Right lobe of liver (tissue), 6 donors: ENCODE data around the gene LGALS9. TPM values are rescaled to one million over a fixed set of nuclear protein-coding genes. Genes with fewer than 3 reads are reported as not detected.

Experiments used
- ATAC-seq, 4 donors: fragments of 200-7000 bp; cut with Tn5 transposase; one replicate each; pipeline ENCODE4 v1.9.1; 2020; ENCODE audit warnings: mild to moderate bottlenecking in 4 of 4, moderate library complexity in 4 of 4
- DNase-seq, 3 donors: peaks; one replicate each; pipeline ENCODE4 v3.0.0-alpha.2; 2020
- H3K27ac ChIP-seq, 3 donors: fragments of 200-600 bp; one replicate each; pipeline ENCODE4 v1.8.0; 2022
- H3K27me3 ChIP-seq, 2 donors: fragments of 200-600 bp; one replicate each; pipeline ENCODE4 v1.8.0; 2022
- H3K36me3 ChIP-seq, 4 donors: fragments of 200-600 bp; sonication (generic) in 1 of 4; one replicate each; pipeline versions ENCODE4 v1.5.1 to v1.8.0; 2017 to 2022; ENCODE audit warnings: control low read depth in 1 of 4
- H3K4me1 ChIP-seq, 4 donors: fragments of 200-600 bp; sonication (generic) in 1 of 4; one replicate each; pipeline versions ENCODE4 v1.5.1 to v1.8.0; 2017 to 2022; ENCODE audit warnings: control low read depth in 1 of 4
- H3K4me3 ChIP-seq, 3 donors: fragments of 200-600 bp; one replicate each; pipeline ENCODE4 v1.8.0; 2022
- H3K9me3 ChIP-seq, 4 donors: fragments of 200-600 bp; sonication (generic) in 1 of 4; one replicate each; pipeline versions ENCODE4 v1.5.1 to v1.8.0; 2017 to 2022; ENCODE audit warnings: control low read depth in 1 of 4
- POLR2A ChIP-seq: fragments of 450-650 bp; IDR thresholded peaks from one replicate; pipeline ENCODE4 v1.6.1; 2017; ENCODE audit warnings: antibody characterized with exemption, mild to moderate bottlenecking
- WGBS: methylation state at CpG from one replicate; pipeline ENCODE4 v1.1.6; 2018; ENCODE audit warnings: low coverage, low lambda C conversion rate; ENCODE audit not compliant: insufficient coverage; ENCODE audit errors: missing lambda C conversion rate; 5-methylcytosine and 5-hydroxymethylcytosine counted together
- intact Hi-C, 2 donors: fragments of 100-400 bp; cut with DNase I; formaldehyde crosslinking; loops; one replicate each; pipeline versions ENCODE4 v1.11.2 to v1.14.1; 2022
- total RNA-seq, 6 experiments: library from RNA; depleted of rRNA in 2 of 6; stranded (reverse); fragments of >200 nt in 2 of 6; fragmentation: NEBNext Ultra II Directional in 3 of 6; extraction: Animal tissue kit (Norgen Biotek cat#: 25700) in 3 of 6; gene quantifications; one replicate each; pipeline versions ENCODE4 v1.1.0 to v1.2.4, GENCODE V29; 2016 to 2023
- TF ChIP-seq, protein P1 (sequence below), 4 donors: fragments of 200-600 bp in 3 of 4; fragments of 450-650 bp in 1 of 4; IDR thresholded peaks; one replicate each; pipeline versions ENCODE4 v1.5.1 to v1.8.0; 2016 to 2022; ENCODE audit warnings: antibody characterized with exemption in 4 of 4, mild to moderate bottlenecking in 2 of 4
- donor health status: DM: no; HTN: yes; CAD: no.
- donor health status: DM: no; HTN: no; CAD: no.
- donor health status: DM: no; HTN: no; CAD: no.
- donor health status: DM: no; HTN: yes; CAD: no.
- donor health status: DM: no; HTN: yes; CAD: no.

LGALS9 gene
- total RNA-seq, 6 experiments from 2014 or later = 9.1 to 37.9 (median 12.4) TPM

DNA sequence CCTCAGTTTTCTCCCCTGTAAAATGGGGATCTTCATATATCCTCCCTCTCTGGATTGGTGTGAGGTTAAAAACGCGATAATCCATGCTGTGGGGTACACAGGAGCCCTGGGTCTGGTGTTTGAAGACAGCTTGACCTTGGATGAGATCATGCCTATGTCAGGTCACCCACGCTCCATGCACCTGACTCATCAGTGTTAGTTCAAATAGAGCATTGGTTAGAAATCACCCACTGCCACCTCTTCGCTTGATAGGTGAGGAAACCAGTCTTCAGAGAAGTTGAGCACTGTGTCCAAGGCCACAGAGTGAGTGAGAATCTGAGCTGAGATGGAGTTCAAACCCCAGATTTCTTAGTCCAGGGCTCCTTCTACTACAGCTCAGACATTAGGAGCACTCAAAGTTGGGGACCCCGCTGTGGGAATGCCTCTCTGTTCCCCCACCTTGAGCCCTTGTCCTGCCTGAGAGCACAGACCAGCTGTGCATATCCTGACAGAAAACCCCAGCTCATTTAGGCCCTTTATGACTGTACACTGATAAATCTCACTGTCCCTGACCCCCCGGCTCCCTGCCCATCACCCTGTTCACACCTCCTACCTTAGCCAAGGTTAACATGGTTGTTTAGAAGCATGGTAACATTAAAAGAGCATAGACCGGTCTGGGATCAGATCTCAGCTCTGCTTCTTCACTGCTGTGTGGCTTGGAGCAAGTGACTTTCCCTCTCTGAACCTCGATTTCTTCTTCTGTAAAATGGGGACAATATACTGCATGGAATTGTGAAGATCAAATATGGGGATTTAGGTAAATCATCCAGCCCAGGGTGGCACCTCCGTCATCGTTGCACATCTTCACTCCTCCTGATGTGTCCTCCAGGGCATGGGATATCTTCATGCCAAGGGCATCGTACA lies 22.4 kb upstream of the LGALS9 start:
- 87% methylated on average over 6 of the region's 11 CpGs for WGBS
- Histone ChIP-seq H3K27me3 (no peaks in the 10 kb centered on the region), H3K9me3 (no peaks in the 10 kb centered on the region), H3K36me3 (peaks cover 0 to 18% (median 1%) of the 10 kb centered on the region in 4 donors), H3K4me3 (no peak overlapping the region), H3K4me1 (no peaks in the 10 kb centered on the region), H3K27ac (no peak overlapping the region)
- DNase-seq (peak in 1 of 3 donors; percentile 9), ATAC-seq (peak in 1 of 4 donors; percentile 23)
- TF ChIP-seq POLR2A = no peak
- TF ChIP-seq, protein P1, sequence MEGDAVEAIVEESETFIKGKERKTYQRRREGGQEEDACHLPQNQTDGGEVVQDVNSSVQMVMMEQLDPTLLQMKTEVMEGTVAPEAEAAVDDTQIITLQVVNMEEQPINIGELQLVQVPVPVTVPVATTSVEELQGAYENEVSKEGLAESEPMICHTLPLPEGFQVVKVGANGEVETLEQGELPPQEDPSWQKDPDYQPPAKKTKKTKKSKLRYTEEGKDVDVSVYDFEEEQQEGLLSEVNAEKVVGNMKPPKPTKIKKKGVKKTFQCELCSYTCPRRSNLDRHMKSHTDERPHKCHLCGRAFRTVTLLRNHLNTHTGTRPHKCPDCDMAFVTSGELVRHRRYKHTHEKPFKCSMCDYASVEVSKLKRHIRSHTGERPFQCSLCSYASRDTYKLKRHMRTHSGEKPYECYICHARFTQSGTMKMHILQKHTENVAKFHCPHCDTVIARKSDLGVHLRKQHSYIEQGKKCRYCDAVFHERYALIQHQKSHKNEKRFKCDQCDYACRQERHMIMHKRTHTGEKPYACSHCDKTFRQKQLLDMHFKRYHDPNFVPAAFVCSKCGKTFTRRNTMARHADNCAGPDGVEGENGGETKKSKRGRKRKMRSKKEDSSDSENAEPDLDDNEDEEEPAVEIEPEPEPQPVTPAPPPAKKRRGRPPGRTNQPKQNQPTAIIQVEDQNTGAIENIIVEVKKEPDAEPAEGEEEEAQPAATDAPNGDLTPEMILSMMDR (IDR thresholded peaks at IDR 0.05) = no peak
- intact Hi-C loops = loop anchor here (5.0 to 10.0 kb wide), 2 partner anchors 144 to 254 kb away; no protein-coding TSS in a partner anchor

DNA sequence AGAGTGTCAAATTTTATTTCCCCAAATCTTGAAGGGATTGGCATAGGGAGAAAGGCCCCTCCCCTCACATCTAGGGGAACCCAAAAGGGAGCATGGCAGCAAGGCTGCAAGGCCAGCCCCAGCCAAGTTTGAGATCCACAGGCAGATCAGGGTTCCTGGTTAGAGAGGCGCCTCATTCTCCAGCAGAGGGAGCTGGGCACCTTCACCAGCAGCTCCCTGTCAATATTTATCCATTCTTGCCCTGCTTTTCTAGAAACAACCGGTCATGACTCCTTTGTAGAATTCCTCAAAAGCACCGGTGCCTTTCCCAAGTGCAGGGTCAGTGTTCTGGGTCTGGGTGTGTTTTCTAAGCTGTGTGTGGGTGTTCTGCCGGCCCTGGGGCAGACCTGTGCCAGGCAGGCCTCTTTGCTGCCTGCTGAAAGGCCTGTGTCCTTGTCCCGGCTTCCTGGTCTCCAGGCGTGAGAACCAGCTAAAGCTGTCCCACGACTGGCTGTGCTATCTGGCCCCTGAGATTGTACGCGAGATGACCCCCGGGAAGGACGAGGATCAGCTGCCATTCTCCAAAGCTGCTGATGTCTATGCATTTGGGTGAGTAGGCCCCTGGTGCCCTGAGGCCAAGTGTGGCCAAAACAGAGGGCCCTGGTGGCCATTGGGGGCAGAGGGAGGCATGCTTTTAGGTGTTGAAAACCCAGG lies 21.2 kb upstream of the LGALS9 start:
- peak; percentile 59 to 72 (median 68) for DNase-seq
- Histone ChIP-seq H3K36me3 (peaks cover 0 to 18% (median 1%) of the 10 kb centered on the region in 4 donors), H3K27ac (no peak overlapping the region), H3K27me3 (no peaks in the 10 kb centered on the region), H3K4me1 (no peaks in the 10 kb centered on the region), H3K9me3 (no peaks in the 10 kb centered on the region), H3K4me3 (no peak overlapping the region)
- peak; percentile 67 to 98 (median 92) for ATAC-seq
- TF ChIP-seq, protein P1 (IDR thresholded peaks at IDR 0.05) = peak; percentile 68 to 84 (median 70)
- TF ChIP-seq POLR2A = no peak
- intact Hi-C loops = loop anchor here (5.0 to 10.0 kb wide), 2 partner anchors 143 to 255 kb away; no protein-coding TSS in a partner anchor
- 7% methylated on average over 3 of the region's 11 CpGs for WGBS

GRCh38 chr17:27610304-27610677 lies 20.7 kb upstream of the LGALS9 start:
- WGBS = 86% methylated on average over 2 of the region's 4 CpGs
- peaks cover 0 to 15% (median 1%) of the 10 kb centered on the region in 4 donors for H3K36me3 ChIP-seq
- no peak for ATAC-seq
- H3K4me1 ChIP-seq = no peaks in the 10 kb centered on the region
- peak in 1 of 3 donors; percentile 7 for DNase-seq
- no peak overlapping the region for H3K4me3 ChIP-seq
- H3K27me3 ChIP-seq = no peaks in the 10 kb centered on the region
- intact Hi-C loops = no loop called here
- TF ChIP-seq, protein P1 (IDR thresholded peaks at IDR 0.05) = no peak
- TF ChIP-seq POLR2A = no peak
- no peaks in the 10 kb centered on the region for H3K9me3 ChIP-seq
- H3K27ac ChIP-seq = no peak overlapping the region

GRCh38 chr17:27612160-27612770 lies 18.7 kb upstream of the LGALS9 start:
- peaks cover 0 to 5% (median 1%) of the 10 kb centered on the region in 4 donors for H3K36me3 ChIP-seq
- DNase-seq (no peak), ATAC-seq (no peak)
- WGBS = 87% methylated on average over 3 of the region's 3 CpGs
- H3K27me3 ChIP-seq = no peaks in the 10 kb centered on the region
- no peaks in the 10 kb centered on the region for H3K4me1 ChIP-seq
- TF ChIP-seq, protein P1 (IDR thresholded peaks at IDR 0.05) = no peak
- TF ChIP-seq POLR2A = no peak
- H3K9me3 ChIP-seq = no peaks in the 10 kb centered on the region
- intact Hi-C loops = no loop called here
- no peak overlapping the region for H3K27ac ChIP-seq
- H3K4me3 ChIP-seq = no peak overlapping the region
